Endothelial cell of hepatic sinusoid (primary cell): ENCODE results near the gene SYTL3.
"Not testable (repeated sequence)": the region's sequence is repeated elsewhere in the genome, so short reads cannot be mapped to it uniquely, and the experiment has no call there.

Experiments
- in situ Hi-C: cut with HindIII; loops from 2 replicates; pipeline ENCODE4 v1.10.0; 2017; ENCODE audit warnings: low sequenced_read_pairs

The SYTL3 gene

DNA sequence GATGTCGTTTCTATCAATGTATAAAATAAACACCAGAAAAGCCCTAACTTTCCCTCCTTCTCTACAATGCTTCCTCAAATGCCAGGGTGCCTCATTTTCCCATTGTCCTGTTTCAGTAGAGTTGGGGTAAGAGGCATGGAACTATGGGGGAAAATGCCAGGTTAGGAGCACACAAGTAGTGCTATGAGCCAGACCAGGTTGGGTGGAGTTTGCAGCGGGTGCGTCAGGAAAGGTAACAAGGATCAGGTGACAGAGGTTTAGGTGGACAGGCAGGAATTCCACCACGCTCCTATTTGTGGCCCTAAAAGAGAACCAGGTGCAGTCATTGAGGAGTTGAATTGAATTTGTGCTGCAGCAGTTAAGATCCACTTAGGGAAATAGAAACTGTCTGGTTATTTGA lies 36.5 kb downstream of the SYTL3 start:
- in situ Hi-C loops = no loop called here

DNA sequence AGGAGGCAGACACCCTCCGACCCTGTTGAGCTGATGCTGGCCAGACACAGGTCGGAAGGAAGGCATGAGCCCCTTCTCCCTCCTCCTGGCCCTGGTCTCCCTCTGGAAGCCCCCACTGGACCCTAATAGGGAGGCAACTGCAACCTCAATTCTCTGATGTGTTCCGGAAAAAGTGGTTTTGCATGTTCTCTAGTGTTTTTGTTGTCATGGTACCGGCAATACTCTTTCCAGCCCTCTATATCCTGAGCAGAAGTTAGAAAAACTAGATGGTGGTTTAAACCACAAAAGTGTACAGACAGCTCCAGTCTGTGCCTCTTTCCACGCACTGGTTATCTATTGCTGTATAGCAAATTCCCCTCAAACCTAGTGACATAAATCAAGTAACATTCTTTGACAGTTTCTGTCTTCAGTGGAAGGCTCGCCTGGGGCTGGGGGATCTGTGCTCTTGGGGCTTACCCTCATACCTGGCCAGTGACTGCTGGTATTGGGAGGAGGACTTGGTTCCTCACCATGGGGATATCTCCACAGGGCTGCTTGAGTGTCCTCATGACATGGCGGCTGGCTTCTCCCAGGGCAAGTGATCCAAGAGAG lies 37.0 kb downstream of the SYTL3 start:
- in situ Hi-C loops = no loop called here

- in situ Hi-C loops = no loop called here
Measured at GRCh38 chr6:158687506-158687905, 37.7 kb downstream of the SYTL3 start.

DNA sequence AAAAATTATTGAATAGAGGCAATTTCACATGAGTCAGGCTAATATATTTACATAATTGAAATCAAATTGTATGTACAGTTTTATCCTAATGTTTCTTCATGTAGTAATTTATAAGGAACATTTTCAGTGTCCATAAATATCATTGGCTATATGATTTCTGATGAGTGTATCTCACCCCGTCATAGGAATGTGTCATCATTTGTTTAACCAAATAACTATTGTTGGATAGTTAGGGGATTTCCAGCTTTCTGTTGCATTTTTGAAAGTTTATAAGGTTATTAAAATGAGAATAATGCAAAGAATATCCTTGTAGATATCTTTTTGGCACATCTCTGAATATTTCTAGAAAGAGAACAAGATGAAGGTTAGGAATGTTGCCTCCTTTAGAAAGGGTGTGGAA lies 39.0 kb downstream of the SYTL3 start:
- in situ Hi-C loops = no loop called here

DNA sequence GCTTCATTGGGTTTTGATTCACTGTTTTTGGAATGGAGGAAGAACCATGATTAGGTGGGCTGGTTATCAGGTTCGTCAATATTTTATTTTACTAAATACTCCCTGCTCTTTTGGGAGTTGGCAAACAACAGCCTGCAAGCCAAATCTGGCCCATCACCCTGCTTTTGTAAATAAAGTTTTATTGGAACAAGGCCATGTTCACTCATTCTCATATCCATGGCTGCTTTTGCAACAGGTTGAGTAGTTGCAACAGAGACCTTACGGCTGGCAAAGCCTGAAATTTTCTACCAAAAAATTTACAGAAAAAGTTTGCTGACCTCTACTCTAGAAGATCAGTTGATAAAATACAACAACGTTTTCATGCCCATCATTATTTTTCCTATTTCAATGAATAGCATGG lies 45.1 kb downstream of the SYTL3 start:
- in situ Hi-C loops = loop anchor here (5.0 kb wide), 1 partner anchor 68 kb away; no protein-coding TSS in a partner anchor

- in situ Hi-C loops = no loop called here
Measured at GRCh38 chr6:158697811-158698210, 48.0 kb downstream of the SYTL3 start.

GRCh38 chr6:158698931-158699330 lies 49.1 kb downstream of the SYTL3 start:
- in situ Hi-C loops = no loop called here

GRCh38 chr6:158701268-158701667 lies 51.4 kb downstream of the SYTL3 start:
- in situ Hi-C loops = not testable (repeated sequence)

DNA sequence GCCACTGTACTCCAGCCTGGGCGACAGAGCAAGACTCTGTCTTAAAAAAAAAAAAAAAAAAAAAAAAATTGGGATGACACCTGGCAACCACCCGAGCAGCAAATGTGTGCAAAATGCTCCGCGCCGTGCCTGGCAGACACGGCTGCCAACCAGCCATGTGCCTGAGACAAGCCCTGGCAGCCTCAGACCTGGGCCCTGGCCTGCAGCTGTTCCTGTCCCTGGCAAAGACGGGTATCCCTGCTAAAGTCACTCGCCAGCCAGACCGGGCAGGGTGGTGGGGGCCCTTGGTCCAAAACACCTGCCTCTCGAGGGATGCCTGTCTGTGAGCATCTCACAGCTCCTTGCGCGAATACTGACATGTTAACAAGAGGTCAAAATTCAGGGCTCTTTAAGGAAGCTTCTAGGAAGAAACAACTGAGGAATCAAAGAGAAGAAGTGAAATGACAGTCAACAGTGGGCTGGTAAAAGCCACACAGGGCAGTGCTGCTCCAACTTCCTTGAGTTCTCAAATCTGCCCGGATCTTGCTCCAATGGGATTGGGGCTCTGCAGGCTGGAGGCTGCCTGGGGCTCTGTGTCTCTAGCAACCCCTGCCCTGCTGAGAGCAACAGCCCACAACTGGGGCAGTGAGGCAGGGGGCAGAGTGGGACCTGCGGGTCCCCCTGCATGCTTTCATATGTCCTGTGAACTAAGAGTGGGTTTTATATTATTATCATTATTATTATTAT lies 53.4 kb downstream of the SYTL3 start:
- in situ Hi-C loops = no loop called here

DNA sequence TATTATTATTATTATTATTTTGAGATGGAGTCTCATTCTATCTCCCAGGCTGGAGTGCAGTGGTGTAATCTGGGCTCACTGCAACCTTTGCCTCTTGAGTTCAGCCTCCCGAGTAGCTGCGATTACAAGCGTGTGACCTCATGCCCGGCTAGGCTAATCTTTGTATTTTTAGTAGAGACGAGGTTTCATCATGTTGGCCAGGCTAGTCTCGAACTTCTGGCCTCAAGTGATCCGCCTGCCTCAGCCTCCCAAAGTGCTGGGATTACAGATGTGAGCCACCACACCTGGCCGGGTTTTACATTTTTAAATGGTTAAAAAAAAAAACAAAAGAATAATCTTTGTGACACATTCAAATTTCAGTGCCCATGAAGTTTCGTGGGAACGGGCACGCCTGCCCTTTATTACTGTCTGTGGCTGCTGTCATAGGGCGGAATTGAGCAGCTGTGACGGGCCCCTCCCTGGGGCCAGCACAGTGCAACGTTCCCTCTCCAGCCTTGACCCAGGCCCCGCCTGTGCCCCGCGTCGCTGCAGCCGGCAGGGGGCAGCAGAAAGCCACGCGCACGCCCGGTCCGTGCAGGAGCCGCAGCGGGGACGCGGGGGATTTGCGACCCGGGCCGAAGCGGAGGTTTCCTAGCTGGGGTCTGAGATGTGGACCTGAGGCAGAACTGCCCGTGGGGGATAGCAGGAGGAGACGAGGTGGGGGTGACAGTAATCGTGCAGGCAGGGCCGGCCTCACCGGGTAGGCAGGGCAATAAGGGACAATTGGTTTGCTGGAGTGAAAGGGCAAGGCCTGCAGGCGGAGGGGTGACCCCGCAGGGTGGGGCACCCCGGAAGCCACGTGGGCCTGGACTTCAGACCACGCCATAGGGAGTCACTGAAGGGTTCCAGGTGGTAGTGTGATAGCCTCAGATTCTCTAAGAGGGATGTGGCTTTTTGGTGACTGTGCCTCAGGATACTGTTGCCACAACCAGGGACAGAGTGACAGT lies 54.3 kb downstream of the SYTL3 start:
- in situ Hi-C loops = no loop called here

DNA sequence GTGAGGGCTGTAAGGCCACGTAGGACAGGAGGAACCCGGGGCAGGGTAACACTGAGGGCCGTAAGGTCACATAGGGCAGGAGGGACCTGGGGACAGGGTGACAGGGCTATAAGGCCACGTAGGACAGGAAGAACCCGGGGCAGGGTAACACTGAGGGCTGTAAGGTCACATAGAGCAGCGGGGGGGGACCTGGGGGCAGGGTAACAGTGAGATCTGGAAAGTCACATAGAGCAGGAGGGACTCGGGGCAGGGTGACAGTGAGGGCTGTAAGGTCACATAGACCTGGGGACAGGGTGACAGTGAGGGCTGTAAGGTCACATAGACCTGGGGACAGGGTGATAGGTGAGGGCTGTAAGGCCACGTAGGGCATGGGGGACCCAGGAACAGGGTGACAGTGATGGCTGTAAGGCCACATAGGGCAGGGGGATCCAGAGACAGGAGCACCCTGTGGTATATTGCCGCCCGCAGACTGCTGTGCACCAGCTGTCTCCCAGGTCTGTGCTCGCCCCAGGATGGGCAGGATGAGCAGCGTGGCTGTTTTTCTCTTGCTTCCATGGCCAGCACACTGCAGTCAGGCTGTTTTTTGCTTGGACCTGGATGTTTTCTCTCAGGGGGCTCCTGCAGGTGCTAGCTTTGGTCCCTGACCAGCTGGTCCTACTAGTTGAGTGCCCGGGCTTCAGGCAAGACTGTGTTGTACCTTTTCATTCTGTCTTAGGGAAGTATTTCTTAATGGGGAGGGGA lies 55.7 kb downstream of the SYTL3 start:
- in situ Hi-C loops = loop anchor here (5.0 kb wide), 2 partner anchors 52 to 267 kb away; no protein-coding TSS in a partner anchor

- in situ Hi-C loops = loop anchor here (5.0 kb wide), 2 partner anchors 51 to 266 kb away; no protein-coding TSS in a partner anchor
Measured at GRCh38 chr6:158706369-158706982, 56.6 kb downstream of the SYTL3 start.

- in situ Hi-C loops = loop anchor here (5.0 kb wide), 2 partner anchors 50 to 265 kb away; no protein-coding TSS in a partner anchor
Measured at GRCh38 chr6:158707120-158707820, 57.4 kb downstream of the SYTL3 start.

GRCh38 chr6:158707821-158708195 lies 58.0 kb downstream of the SYTL3 start:
- in situ Hi-C loops = loop anchor here (5.0 kb wide), 2 partner anchors 49 to 264 kb away; no protein-coding TSS in a partner anchor

- in situ Hi-C loops = loop anchor here (5.0 kb wide), 2 partner anchors 49 to 264 kb away; no protein-coding TSS in a partner anchor
Measured at GRCh38 chr6:158708239-158708638, 58.4 kb downstream of the SYTL3 start.

- in situ Hi-C loops = loop anchor here (5.0 kb wide), 2 partner anchors 47 to 262 kb away; no protein-coding TSS in a partner anchor
Measured at GRCh38 chr6:158709809-158710208, 60.0 kb downstream of the SYTL3 start.

- in situ Hi-C loops = no loop called here
Measured at GRCh38 chr6:158711264-158711663, 61.4 kb downstream of the SYTL3 start.

DNA sequence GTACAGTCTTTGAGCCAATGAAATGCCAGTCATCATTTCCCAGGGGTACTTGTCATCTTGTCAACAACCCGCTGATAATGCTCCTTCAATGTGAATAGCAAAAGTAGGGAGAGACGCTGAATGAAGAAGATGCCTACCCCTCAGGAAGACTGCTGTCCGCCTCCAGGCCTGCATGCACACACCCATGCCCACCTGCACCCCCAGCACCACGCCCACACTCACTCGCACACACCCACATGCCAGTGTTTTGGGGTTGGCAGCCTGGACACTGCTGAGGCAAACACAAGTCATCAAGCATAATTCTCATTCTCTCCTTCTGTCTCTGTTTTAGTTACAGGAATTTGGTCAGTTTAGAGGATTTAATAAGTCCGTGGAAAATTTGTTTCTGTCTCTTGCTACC lies 63.6 kb downstream of the SYTL3 start:
- in situ Hi-C loops = no loop called here

DNA sequence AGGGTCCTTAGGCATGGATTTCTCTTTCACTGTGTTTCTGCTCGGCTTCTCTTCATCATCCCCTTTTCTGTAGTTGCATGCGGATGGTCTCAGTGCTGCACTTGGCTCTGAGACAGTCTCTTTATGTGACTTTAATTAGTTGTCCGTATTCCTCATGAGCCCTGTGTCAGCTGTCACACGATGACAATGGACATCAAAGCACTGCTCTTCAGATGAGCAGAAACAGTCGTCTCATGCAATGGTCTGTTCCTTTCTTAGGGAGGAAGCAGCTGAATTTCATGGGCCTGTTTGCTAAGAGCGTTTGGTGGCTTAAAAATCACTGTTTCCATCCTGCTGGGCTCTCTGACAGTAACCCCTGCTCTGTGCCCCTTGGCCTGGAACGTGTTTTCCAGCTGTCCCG lies 64.9 kb downstream of the SYTL3 start:
- in situ Hi-C loops = no loop called here
